NOMO-1 treated with dmso at 0.1 percent for 144 hours (cell line): ENCODE measurements around the gene OR2T4.

Experiments
- DNase-seq: peaks from one replicate; lab custom pipeline; 2025; ENCODE audit not compliant: unreplicated experiment; lab: John Stamatoyannopoulos, UW

The OR2T4 gene, protein sequence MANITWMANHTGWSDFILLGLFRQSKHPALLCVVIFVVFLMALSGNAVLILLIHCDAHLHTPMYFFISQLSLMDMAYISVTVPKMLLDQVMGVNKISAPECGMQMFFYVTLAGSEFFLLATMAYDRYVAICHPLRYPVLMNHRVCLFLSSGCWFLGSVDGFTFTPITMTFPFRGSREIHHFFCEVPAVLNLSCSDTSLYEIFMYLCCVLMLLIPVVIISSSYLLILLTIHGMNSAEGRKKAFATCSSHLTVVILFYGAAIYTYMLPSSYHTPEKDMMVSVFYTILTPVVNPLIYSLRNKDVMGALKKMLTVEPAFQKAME

DNA sequence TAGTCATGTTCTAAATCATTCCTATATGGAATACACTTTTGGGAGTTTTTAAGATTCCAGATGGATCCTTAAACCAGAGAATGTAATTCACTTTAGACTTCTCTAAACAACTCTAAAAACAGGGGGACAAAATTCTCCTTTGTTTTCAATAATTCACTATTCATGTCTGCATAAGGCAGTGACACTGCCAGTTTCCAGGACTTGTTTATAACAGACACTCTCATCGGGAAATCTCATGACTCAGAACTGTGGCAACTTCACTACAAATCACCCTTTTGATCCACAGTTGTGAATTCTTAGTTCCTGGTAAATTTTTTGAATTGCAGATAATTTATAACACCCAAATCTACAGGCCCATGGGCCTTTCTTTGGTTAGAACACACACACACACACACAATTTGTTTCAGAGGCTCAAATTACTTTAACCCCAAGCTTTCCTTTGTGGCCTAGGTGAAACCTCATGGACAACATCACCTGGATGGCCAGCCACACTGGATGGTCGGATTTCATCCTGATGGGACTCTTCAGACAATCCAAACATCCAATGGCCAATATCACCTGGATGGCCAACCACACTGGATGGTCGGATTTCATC lies at the start of gene OR2T4:
OR2T4 (plus strand) TSS at position 545 of the 595 bp plus-strand sequence; CDS start at position 545, 0 bp downstream.
- DNase-seq, result no peak

DNA sequence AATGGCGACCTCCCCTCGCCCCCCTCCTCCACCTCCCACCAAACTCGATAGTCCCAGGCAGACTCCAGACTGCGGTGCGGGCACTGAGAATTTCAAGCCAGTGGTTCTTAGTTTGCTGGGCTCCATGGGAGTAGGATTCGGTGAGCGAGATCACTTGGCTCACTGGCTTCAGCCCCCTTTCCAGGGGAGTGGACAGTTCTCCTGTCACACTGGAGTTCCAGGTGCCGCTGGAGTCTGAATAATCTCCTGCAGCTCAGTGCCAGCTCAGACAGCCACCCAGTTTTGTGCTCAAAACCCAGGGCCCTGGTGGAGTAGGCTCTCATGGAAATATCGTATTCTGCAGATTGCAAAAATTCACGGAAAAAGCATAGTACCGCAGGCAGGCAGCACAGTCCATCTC lies 44.7 kb upstream of the OR2T4 start:
- no peak for DNase-seq

DNA sequence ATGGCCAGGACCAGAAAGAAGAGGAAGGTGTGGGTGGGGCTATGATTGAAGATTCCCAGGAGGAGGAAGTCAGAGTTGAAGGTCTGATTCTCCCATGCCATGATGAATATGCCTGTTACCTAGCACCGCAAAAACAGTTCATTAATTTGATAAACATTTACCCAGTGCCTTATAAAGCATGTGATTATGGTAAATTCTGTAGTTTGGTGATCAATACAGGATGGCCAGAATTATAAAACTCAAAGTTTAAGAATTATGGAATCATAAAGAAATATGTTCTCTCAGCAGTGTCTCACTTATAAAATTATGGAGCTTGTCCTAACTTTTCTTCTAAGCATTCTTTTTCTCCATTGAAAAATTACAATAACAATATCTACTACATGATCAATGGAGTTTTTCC lies 37.0 kb upstream of the OR2T4 start, which contains the start of gene OR2M7:
OR2M7 (minus strand) TSS at position 101 of the 400 bp plus-strand sequence; CDS start at position 101, 0 bp downstream.
- no peak for DNase-seq

DNA sequence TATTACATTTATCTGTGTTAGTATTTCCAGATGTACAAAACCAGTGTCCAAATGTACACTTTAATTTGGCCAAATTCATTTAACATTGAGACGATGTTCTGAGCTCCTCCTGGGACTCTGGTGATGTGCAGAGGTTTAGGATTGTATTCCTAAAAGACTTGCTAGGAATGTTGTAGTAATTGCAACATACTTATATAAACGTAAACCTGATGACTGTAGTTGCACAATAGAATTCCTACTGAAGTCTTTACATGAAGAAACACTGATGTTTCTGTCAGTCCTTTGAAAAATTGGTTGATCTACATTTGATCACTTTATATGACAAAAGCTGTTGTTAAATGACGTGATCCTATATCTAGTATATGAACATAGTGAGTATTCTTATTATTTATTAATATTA lies 18.0 kb upstream of the OR2T4 start:
- no peak for DNase-seq

DNA sequence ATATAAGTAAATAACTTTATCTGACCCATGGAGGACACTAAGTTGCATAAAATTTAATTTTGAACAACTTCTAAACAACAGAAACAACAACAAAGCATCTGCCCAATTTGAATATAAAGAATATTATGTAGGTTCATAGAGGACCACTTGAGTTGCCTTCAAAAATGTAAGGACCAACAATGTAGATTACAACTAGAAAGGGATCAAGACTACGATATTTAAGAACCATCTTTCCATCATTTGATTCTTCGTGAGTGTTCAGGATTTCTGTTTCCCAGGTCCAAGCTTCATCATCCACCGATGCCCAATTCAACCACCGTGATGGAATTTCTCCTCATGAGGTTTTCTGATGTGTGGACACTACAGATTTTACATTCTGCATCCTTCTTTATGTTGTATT lies 13.0 kb upstream of the OR2T4 start, which contains the start of gene OR14C36:
OR14C36 (plus strand) TSS at position 301 of the 400 bp plus-strand sequence; CDS start at position 301, 0 bp downstream.
- DNase-seq, result no peak

DNA sequence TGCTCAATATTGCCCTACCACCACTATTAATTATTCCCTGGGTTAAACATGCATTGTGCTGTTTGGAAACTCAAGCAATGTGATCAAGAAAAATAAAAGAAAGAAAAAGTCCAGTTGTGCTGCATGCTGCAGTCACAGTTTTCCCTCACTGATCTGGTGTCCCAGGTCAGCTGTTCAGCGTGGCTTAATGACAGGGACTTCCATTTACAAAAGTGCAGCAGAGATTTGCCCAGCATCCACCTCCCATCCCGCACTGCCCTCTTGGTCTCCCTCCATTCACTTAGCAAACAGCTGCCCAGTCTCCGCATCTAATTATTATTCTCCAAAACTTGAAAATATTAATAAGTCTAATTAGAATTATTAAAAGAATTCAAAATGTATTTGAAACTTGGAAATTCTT lies 2.0 kb upstream of the OR2T4 start:
- DNase-seq, result no peak

DNA sequence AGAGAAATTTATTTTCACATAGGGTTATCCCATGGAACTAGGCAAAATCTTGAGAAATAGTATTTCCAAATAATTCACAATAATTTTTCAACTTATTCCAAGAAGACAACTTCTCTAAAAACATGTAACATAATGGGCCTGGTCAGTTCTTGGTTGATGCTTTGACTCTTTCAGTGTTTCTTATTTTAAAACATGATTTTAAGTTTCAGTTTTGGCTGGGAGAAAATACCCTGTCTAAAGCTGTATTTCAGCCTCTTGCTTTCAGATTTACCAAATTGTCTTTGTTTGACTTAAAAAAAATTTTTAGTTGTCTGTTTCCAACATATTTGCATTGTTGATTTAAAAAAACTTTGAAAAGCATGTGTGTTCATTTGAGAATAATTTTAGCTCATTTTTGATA lies 5.1 kb downstream of the OR2T4 start:
- DNase-seq, result no peak

DNA sequence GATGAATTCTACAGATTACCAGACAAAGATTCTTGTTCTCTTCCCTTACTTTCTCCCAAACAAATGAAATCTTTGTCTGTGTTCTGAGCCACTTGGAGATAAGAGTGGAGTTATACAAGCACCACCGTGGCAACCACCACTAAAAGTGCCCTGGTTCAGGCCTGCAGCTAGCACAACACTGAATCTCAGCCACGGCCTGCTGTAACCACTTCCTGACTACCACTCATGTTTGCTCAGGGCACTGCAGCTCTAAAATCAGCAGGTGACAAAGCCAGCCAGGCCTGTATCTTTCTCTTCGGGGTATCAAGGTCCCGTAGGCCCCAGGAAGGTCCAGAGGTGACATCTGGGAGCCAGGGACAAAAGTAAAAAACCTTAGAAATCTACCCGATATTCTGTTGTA lies 10.9 kb downstream of the OR2T4 start:
- DNase-seq, result no peak

DNA sequence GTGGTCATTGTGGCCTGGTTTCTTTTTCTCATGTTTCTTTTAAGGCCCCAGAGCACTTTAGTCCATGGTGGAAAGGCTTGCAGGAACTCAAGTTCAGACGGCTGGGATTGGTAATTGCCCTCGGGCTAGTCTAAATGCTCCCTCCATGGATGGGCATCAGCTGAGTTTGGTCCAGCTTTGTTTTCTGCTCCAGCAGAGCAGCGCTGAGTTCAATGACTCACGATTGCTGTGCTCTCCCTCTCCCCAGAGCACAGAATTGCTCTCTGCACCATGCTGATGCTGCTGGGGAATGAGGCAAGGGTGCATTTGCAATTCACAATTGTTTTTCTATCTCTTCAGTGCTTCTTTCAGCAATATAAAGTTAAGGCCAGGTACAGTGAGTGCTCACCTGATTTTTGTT lies 12.3 kb downstream of the OR2T4 start:
- DNase-seq, result no peak

DNA sequence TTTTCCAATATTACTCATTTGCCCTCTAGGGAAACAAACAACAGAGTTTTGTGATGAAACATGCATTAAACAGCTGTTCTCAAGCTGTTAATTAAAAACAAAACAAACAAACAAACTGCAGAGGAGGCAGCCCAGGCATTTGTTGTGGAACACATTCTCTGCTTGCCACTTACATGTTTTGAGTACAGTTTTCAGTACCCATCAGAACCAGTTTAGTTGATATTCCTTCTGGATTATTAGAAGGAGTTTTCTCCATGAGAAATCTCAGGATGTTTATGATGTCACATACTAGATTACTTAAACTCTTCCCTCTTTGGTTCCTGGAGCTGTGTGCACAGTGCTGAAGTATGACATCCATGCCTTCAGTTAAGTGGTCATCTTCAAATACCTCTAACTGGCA lies 14.0 kb downstream of the OR2T4 start, which contains the start of gene OR2T6:
OR2T6 (plus strand) TSS at position 301 of the 400 bp plus-strand sequence. CDS start 11,863 bp downstream, outside the sequence.
- no peak for DNase-seq

DNA sequence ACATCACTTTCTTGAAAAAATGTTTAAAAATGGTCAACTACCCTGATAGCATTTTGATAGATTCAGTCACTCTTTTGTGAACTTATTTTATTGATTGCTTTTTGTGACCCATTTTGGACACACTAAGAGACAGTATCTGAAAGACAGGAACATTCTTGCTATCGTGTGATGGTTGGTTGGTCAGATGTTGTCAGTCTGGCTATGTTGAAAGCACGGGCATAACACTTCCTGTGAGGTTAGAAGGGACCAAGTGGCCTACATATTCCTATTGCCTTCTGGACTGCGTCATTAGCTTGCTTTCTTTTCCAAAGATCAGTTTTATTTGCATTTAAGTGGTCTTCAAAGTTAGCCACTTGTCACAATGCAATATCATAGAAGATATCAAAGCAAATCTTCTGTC lies 15.5 kb downstream of the OR2T4 start:
- no peak for DNase-seq

DNA sequence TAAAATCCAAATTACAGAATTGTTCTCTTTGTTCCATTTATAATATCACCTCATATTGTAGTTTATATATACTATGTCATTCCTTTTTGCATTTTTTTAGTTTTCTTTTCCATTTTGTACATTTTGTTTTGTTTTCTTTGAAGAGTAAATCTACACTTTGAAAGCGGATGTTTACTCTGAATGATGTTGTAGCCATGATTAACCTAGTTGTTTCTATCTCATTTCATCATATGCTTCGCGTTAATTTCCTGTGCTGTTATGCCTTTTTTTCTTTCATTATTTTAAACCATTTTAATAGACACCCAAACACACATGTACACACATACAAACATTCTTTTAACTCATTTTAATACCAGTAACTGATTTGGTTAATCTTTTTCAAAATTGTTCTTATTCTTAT lies 19.4 kb downstream of the OR2T4 start:
- DNase-seq, result no peak

DNA sequence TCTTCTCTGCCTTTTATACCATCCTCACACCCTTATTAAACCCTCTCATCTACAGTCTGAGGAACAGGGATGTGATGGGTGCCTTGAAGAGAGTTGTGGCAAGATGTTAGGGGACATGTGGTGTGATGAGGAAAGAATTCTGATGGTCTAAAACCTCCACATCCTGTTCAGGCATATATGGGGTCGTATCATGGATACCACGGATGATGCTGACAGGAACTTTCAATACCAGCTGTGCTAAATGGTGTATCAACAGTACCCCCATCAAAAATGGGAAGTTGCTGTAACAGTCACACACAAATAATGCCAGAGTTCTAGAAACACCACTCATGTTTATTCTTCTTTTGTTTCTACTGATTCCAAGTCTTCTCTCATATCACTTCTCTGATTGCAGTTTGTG lies 27.0 kb downstream of the OR2T4 start:
- DNase-seq, result no peak

DNA sequence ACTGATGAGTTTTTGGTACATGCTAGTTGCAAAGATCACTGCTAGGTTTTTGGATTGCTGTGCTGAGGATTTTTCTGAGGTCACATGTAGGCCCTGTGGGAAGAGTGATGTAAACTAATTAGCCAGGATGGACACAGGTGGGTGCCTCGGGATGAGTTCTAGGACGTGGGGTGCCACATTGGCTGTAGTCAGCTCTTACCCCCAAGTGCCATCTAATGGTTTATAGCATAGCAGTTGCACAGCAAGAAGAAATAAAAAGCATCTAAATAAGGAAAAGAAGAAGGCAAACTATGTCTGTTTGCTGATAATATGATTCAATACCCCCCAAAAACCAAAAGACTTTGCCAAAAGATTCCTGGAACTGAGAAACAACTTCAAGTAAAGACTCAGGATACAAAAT lies 31.6 kb downstream of the OR2T4 start:
- no peak for DNase-seq

DNA sequence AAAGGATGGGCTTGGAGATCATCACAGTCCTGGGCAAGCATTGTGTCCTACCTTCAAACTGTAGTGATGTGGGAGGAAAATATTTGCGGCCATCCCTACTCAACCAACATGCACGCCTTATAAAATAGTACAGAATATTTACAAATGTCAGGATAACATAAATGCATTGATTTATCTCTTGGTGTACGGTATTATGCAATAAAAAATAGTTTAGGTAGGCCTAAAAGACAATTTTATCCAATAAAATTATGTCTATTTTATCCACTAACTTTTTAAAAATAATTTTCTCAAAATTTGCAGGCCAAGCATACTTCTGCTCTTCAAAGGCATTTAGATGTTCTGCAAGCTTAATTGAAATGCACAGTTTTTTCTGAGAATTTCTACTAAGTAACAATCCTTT lies 41.3 kb downstream of the OR2T4 start, which contains the start of gene OR2T1:
OR2T1 (plus strand) TSS at position 301 of the 400 bp plus-strand sequence. CDS start 3,100 bp downstream, outside the sequence.
- DNase-seq, result no peak

DNA sequence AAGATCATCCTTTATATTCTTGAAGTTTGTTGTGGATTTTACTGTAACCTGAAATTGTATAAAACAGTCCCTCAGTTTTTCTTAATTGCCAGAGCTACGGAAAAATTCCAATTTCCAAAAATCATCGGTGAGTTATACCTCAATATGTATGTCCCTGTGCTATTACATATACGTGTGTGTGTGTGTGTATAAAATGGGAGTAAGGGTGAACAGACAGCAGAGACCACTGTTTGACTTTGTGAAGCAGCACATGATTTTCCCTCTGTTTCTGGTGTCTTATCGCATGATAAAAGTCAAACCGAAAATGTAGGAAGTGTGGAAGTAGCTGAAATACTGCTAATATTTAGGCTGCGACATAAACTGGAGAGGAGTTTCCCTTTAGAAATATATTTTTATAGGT lies 42.6 kb downstream of the OR2T4 start:
- DNase-seq, result no peak

DNA sequence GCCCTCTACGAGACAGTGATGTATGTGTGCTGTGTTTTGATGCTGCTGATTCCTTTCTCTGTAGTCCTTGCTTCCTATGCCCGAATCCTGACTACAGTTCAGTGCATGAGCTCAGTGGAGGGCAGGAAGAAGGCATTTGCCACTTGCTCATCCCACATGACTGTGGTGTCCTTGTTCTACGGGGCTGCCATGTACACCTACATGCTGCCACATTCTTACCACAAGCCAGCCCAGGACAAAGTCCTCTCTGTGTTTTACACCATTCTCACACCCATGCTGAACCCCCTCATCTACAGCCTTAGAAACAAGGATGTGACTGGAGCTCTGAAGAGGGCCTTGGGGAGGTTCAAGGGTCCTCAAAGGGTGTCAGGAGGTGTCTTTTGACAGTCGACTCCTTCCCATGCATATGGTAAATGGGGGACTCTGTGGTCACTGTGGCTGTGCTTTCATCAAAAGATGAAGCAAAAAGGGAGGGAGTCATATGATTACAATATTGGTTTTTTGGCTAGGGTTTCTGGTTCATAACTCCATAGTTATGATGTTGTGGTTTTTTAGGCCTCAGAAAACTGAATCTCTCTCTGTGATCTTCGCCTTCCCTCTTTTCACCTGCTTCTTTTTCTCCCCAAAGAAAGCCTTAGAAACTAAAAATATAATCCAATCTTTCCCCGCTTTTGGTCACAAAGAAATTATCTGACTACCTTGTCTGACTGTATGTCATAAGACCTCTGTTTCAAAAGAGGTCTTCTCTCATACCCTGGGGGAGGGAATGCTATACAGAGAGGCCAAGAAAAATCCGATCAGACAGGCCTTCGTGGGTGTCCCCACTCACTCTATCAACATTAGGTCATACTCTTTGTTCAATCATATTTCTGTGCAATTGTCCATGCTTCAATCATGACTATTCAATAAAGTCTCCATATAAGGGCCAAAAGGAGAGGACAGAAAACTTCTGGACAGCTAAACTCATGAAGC lies 45.5 kb downstream of the OR2T4 start:
- DNase-seq, result no peak
